ENCODE measurements around the gene SOS1.
A peak's percentile ranks its signal among the peaks of the same experiment; 100 is the strongest.

Gene SOS1

DNA sequence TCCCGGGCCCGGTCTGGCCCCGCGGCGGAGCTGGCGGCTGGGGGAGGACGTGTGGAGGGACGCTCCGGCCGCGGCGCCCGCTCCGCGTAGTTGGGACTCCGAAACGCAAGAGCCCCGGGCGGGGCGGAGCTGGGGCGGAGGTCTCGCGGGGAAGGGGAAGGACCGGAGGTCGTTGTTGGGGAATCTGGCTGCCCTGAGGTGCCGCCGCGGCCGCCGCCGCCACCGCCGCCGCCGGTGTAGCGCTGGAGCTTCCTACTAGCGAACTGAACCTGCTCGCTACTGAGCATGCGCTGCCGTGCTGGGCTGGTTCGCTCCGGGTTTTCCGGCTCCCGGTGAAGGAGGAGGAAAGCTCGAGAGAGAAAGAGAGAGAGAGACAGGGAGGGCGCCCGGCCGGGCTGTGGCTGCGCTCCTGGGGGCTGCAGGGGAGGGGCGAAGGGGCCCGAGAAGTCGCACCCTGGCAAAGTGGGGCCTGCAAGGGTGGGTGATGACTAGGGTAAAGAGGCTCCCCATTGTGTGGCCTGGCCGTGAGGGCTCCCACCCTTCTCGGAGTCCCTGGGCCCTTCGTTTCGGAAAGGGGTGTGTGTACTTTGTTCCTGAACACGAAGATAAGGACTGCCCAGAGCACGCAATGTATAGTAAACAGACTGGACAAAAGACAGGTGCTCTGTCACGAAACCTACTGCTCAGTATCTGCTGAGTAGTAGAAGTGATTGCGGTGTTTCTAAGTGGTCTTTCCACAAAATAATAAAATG lies at the start of gene SOS1 (continued):
- TF ChIP-seq ZNF629 (tag by site-specific recombination; IDR thresholded peaks at IDR 0.05) (peak; percentile 59; the same call in 1 of the 2 replicates), ZNF544 (tag by site-specific recombination; IDR thresholded peaks at IDR 0.05) (no peak), ZNF155 (tag by site-specific recombination; IDR thresholded peaks at IDR 0.05) (no peak), WT1 (tag by site-specific recombination; IDR thresholded peaks at IDR 0.05) (0 out of 2 replicates have a peak, but pooled peaks have one; percentile 20), ZBTB7A (tag by site-specific recombination; IDR thresholded peaks at IDR 0.05; ENCODE audit: low read depth) (no peak), ZNF768 (tag by site-specific recombination; IDR thresholded peaks at IDR 0.05) (no peak), ZNF354C (tag by site-specific recombination; IDR thresholded peaks at IDR 0.05; ENCODE audit: borderline replicate concordance, low read depth) (no peak), ZNF645 (tag by site-specific recombination; IDR thresholded peaks at IDR 0.05) (no peak), ZNF473 (tag by site-specific recombination; IDR thresholded peaks at IDR 0.05) (no peak), ZFP37 (tag by site-specific recombination; IDR thresholded peaks at IDR 0.05) (0 out of 2 replicates have a peak, but pooled peaks have one; percentile 75), OSR2 (tag by site-specific recombination; IDR thresholded peaks at IDR 0.05) (0 out of 2 replicates have a peak, but pooled peaks have one; percentile 17), ZNF248 (tag by site-specific recombination; IDR thresholded peaks at IDR 0.05) (no peak), OVOL3 (tag by site-specific recombination; IDR thresholded peaks at IDR 0.05) (no peak), KLF16 (tag by site-specific recombination; IDR thresholded peaks at IDR 0.05) (peak; percentile 63; the same call in 1 of the 2 replicates), ZBTB20 (tag by site-specific recombination; IDR thresholded peaks at IDR 0.05) (peak; percentile 80; the same call in 1 of the 2 replicates), ZFP69B (tag by site-specific recombination; IDR thresholded peaks at IDR 0.05) (0 out of 2 replicates have a peak, but pooled peaks have one; percentile 32), ZNF514 (tag by site-specific recombination; IDR thresholded peaks at IDR 0.05) (no peak), ZNF571 (tag by site-specific recombination; IDR thresholded peaks at IDR 0.05) (no peak), ZNF654 (tag by site-specific recombination; IDR thresholded peaks at IDR 0.05; ENCODE audit: low read depth) (no peak), YY2 (tag by site-specific recombination; IDR thresholded peaks at IDR 0.05) (no peak), ZNF837 (tag by site-specific recombination; IDR thresholded peaks at IDR 0.05) (no peak), ZNF169 (tag by site-specific recombination; IDR thresholded peaks at IDR 0.05) (no peak), ZBTB8A (tag by site-specific recombination; IDR thresholded peaks at IDR 0.05) (peak; percentile 95), ZNF19 (tag by site-specific recombination; IDR thresholded peaks at IDR 0.05; ENCODE audit: low read depth) (no peak), PRDM1 (tag by site-specific recombination; IDR thresholded peaks at IDR 0.05) (peak; percentile 62)
- TF ChIP-seq, protein P1, sequence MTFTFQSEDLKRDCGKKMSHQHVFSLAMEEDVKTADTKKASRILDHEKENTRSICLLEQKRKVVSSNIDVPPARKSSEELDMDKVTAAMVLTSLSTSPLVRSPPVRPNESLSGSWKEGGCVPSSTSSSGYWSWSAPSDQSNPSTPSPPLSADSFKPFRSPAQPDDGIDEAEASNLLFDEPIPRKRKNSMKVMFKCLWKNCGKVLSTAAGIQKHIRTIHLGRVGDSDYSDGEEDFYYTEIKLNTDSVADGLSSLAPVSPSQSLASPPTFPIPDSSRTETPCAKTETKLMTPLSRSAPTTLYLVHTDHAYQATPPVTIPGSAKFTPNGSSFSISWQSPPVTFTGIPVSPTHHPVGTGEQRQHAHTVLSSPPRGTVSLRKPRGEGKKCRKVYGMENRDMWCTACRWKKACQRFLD (tag by site-specific recombination; IDR thresholded peaks at IDR 0.05) = no peak
- TF ChIP-seq, protein P2, sequence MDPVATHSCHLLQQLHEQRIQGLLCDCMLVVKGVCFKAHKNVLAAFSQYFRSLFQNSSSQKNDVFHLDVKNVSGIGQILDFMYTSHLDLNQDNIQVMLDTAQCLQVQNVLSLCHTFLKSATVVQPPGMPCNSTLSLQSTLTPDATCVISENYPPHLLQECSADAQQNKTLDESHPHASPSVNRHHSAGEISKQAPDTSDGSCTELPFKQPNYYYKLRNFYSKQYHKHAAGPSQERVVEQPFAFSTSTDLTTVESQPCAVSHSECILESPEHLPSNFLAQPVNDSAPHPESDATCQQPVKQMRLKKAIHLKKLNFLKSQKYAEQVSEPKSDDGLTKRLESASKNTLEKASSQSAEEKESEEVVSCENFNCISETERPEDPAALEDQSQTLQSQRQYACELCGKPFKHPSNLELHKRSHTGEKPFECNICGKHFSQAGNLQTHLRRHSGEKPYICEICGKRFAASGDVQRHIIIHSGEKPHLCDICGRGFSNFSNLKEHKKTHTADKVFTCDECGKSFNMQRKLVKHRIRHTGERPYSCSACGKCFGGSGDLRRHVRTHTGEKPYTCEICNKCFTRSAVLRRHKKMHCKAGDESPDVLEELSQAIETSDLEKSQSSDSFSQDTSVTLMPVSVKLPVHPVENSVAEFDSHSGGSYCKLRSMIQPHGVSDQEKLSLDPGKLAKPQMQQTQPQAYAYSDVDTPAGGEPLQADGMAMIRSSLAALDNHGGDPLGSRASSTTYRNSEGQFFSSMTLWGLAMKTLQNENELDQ (tag by site-specific recombination; IDR thresholded peaks at IDR 0.05; ENCODE audit: low read depth) = no peak
- TF ChIP-seq, protein P3, sequence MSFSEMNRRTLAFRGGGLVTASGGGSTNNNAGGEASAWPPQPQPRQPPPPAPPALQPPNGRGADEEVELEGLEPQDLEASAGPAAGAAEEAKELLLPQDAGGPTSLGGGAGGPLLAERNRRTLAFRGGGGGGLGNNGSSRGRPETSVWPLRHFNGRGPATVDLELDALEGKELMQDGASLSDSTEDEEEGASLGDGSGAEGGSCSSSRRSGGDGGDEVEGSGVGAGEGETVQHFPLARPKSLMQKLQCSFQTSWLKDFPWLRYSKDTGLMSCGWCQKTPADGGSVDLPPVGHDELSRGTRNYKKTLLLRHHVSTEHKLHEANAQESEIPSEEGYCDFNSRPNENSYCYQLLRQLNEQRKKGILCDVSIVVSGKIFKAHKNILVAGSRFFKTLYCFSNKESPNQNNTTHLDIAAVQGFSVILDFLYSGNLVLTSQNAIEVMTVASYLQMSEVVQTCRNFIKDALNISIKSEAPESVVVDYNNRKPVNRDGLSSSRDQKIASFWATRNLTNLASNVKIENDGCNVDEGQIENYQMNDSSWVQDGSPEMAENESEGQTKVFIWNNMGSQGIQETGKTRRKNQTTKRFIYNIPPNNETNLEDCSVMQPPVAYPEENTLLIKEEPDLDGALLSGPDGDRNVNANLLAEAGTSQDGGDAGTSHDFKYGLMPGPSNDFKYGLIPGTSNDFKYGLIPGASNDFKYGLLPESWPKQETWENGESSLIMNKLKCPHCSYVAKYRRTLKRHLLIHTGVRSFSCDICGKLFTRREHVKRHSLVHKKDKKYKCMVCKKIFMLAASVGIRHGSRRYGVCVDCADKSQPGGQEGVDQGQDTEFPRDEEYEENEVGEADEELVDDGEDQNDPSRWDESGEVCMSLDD (tag by site-specific recombination; IDR thresholded peaks at IDR 0.05) = peak; percentile 60; the same call in 1 of the 2 replicates
- TF ChIP-seq, protein P4, sequence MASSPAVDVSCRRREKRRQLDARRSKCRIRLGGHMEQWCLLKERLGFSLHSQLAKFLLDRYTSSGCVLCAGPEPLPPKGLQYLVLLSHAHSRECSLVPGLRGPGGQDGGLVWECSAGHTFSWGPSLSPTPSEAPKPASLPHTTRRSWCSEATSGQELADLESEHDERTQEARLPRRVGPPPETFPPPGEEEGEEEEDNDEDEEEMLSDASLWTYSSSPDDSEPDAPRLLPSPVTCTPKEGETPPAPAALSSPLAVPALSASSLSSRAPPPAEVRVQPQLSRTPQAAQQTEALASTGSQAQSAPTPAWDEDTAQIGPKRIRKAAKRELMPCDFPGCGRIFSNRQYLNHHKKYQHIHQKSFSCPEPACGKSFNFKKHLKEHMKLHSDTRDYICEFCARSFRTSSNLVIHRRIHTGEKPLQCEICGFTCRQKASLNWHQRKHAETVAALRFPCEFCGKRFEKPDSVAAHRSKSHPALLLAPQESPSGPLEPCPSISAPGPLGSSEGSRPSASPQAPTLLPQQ (tag by site-specific recombination; IDR thresholded peaks at IDR 0.05) = peak; percentile 72
